Stomach (tissue), 9 donors: ENCODE data around the gene ZNF227. TPM values are rescaled to one million over a fixed set of nuclear protein-coding genes. Genes with fewer than 3 reads are reported as not detected.

Source experiments
- DNase-seq, 2 donors: peaks; one replicate each; pipeline versions ENCODE4 v3.0.0 to v3.0.0-alpha.2; 2013 to 2019
- H3K27ac ChIP-seq, 5 donors: fragments of 200-600 bp in 4 of 5; sonication (generic) in 4 of 5; one replicate each; pipeline ENCODE4 v1.5.1; 2013 to 2019; ENCODE audit warnings: mild to moderate bottlenecking in 1 of 5, moderate library complexity in 1 of 5
- H3K27me3 ChIP-seq, 3 donors: fragments of 200-600 bp; sonication (generic); one replicate each; pipeline ENCODE4 v1.5.1; 2017 to 2019; ENCODE audit warnings: mixed run types in 1 of 3
- H3K36me3 ChIP-seq, 4 donors: fragments of 200-600 bp; sonication (generic); 1 replicate in 3 of 4; 2 replicates in 1 of 4; pipeline ENCODE4 v1.5.1; 2016 to 2019
- H3K4me1 ChIP-seq, 4 donors: fragments of 200-600 bp; sonication (generic); one replicate each; pipeline ENCODE4 v1.5.1; 2016 to 2019
- H3K4me3 ChIP-seq, 4 donors: fragments of 200-600 bp; sonication (generic) in 3 of 4; one replicate each; pipeline ENCODE4 v1.5.1; 2016 to 2019; ENCODE audit warnings: mild to moderate bottlenecking in 1 of 4
- H3K9me3 ChIP-seq, 4 donors: fragments of 200-600 bp; sonication (generic); one replicate each; pipeline ENCODE4 v1.5.1; 2016 to 2019
- EP300 ChIP-seq: sonication (generic); formaldehyde crosslinking; IDR thresholded peaks from one replicate; pipeline ENCODE4 v1.6.1; 2017; ENCODE audit warnings: antibody characterized with exemption
- POLR2A ChIP-seq, 4 donors: fragments of 450-650 bp; IDR thresholded peaks; one replicate each; pipeline ENCODE4 v1.6.1; 2016; ENCODE audit warnings: antibody characterized with exemption in 4 of 4, control low read depth in 2 of 4, mild to moderate bottlenecking in 1 of 4, moderate library complexity in 1 of 4
- POLR2AphosphoS5 ChIP-seq, 3 donors: sonication (generic); formaldehyde crosslinking; IDR thresholded peaks; one replicate each; pipeline ENCODE4 v1.6.1; 2016; ENCODE audit warnings: antibody characterized with exemption in 3 of 3
- WGBS, 5 donors: extraction: QIAGEN DNeasy Blood & Tissue Kit in 3 of 5; methylation state at CpG; one replicate each; pipeline versions ENCODE4 v1.1.5 to v1.1.7; 2013 to 2018; 5-methylcytosine and 5-hydroxymethylcytosine counted together
- intact Hi-C: fragments of 100-400 bp; cut with DNase I; formaldehyde crosslinking; loops from one replicate; pipeline ENCODE4 v1.15.1; 2023; ENCODE audit warnings: low total_unique reads
- polyA plus RNA-seq, 3 donors: library from polyadenylated mRNA; stranded (reverse); fragments of 200-250 nt; gene quantifications; one replicate each; pipeline ENCODE4 v1.2.3, GENCODE V29; 2013
- total RNA-seq, 5 donors: library from RNA; depleted of rRNA; stranded (reverse); fragments of >200 nt; gene quantifications; one replicate each; pipeline versions ENCODE4 v1.1.0 to v1.2.3, GENCODE V29; 2014 to 2016
- TF ChIP-seq, protein P1 (sequence below), 7 experiments: fragments of 450-650 bp in 4 of 7; fragments of 200-600 bp in 3 of 7; sonication (generic) in 3 of 7; IDR thresholded peaks; one replicate each; pipeline ENCODE4 v1.5.1; 2016 to 2019; ENCODE audit warnings: antibody characterized with exemption in 7 of 7, control low read depth in 2 of 7, mild to moderate bottlenecking in 1 of 7
- donor health status: healthy with polysubstance abuse.
- donor health status: Bipolar disorder and iron deficiency.
- donor health status: healthy.

Gene ZNF227
- total and polyA plus RNA-seq, 8 donors = 0.58 to 31.9 (median 5.1) TPM

DNA sequence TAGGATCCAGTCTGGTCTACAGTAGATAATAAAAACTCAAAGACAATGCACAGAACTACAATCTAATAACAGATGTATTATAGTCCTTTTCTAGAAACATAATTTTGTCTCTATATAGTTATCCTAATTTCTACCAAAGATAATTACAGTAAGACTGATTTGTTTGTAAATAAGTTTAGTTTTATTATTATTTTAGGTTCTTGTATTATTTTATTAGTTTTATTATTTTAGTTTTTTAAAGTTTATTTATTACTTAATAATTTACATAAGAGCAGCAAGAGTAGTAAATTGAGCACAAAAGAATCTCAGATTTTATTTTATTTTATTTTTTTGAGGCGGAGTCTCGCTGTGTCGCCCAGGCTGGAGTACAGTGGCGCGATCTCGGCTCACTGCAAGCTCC is 22.3 kb upstream of the ZNF227 start:
- WGBS, 5 donors = 96 to 100% (median 97%) methylated on average over 6 of the region's 6 CpGs
- H3K27me3 ChIP-seq = no peaks in the 10 kb centered on the region
- TF ChIP-seq POLR2A (IDR thresholded peaks at IDR 0.05) (no peak), EP300 (no peak), POLR2AphosphoS5 (IDR thresholded peaks at IDR 0.05) (no peak)
- TF ChIP-seq, protein P1, sequence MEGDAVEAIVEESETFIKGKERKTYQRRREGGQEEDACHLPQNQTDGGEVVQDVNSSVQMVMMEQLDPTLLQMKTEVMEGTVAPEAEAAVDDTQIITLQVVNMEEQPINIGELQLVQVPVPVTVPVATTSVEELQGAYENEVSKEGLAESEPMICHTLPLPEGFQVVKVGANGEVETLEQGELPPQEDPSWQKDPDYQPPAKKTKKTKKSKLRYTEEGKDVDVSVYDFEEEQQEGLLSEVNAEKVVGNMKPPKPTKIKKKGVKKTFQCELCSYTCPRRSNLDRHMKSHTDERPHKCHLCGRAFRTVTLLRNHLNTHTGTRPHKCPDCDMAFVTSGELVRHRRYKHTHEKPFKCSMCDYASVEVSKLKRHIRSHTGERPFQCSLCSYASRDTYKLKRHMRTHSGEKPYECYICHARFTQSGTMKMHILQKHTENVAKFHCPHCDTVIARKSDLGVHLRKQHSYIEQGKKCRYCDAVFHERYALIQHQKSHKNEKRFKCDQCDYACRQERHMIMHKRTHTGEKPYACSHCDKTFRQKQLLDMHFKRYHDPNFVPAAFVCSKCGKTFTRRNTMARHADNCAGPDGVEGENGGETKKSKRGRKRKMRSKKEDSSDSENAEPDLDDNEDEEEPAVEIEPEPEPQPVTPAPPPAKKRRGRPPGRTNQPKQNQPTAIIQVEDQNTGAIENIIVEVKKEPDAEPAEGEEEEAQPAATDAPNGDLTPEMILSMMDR (IDR thresholded peaks at IDR 0.05) = no peak
- no peak overlapping the region for H3K4me3 ChIP-seq
- H3K36me3 ChIP-seq = no peaks in the 10 kb centered on the region
- no peaks in the 10 kb centered on the region for H3K4me1 ChIP-seq
- H3K27ac ChIP-seq = no peak overlapping the region
- peaks cover 0 to 90% (median 63%) of the 10 kb centered on the region in 4 donors for H3K9me3 ChIP-seq
- DNase-seq = no peak
- intact Hi-C loops = no loop called here

DNA sequence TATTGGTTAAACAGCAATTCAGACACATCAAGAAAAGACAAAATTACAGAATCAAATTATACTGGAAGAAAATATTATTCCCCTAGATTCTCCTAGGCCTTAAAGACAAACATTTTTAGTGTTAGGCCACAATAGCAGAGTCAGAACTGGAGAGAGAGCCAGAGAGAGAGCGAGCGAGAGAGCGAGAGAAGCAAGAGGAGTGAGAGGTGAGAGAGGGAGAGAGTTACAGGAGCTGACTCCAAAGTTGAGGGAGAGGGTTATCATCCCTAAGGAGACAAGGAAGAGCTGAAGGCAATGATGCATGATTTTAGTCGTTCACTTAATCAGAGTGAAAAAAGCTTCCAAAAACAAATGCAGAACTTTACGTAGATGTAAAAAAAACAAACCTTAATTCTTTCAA is 20.2 kb upstream of the ZNF227 start:
- Histone ChIP-seq H3K9me3 (peaks cover 0 to 92% (median 63%) of the 10 kb centered on the region in 4 donors), H3K36me3 (peaks cover 0 to 12% (median 0%) of the 10 kb centered on the region in 4 donors), H3K4me1 (no peaks in the 10 kb centered on the region), H3K27ac (no peak overlapping the region), H3K4me3 (no peak overlapping the region), H3K27me3 (no peaks in the 10 kb centered on the region)
- no peak for DNase-seq
- intact Hi-C loops = no loop called here
- WGBS, 5 donors = 69 to 80% (median 75%) methylated on average over 5 of the region's 5 CpGs
- TF ChIP-seq POLR2AphosphoS5 (IDR thresholded peaks at IDR 0.05) = no peak
- no peak for TF ChIP-seq POLR2A (IDR thresholded peaks at IDR 0.05)
- TF ChIP-seq, protein P1 (IDR thresholded peaks at IDR 0.05) = no peak
- no peak for TF ChIP-seq EP300

DNA sequence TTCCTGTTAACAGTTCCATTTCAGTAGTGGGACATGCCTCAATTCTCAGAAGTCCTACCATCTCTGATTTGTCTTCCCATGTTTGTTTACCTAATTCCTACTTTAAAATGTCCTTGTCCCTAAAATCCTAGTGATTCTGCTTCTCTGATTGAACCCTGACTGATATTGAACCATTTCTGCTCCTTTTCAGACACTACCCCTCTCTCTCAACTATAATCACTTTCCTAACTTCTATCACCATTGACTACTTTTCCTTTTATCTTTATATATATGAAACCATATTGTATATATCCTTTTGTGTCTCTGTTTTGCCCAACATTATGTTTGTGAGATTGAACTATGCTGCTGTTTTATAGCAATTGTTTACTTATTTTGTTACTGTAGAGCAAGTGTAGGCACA is 15.6 kb upstream of the ZNF227 start:
- H3K9me3 ChIP-seq = peaks cover 0 to 90% (median 64%) of the 10 kb centered on the region in 4 donors
- H3K36me3 ChIP-seq = peaks cover 0 to 17% (median 0%) of the 10 kb centered on the region in 4 donors
- no peak overlapping the region for H3K27ac ChIP-seq
- no peaks in the 10 kb centered on the region for H3K27me3 ChIP-seq
- H3K4me1 ChIP-seq = no peaks in the 10 kb centered on the region
- TF ChIP-seq EP300 (no peak), POLR2A (IDR thresholded peaks at IDR 0.05) (no peak), POLR2AphosphoS5 (IDR thresholded peaks at IDR 0.05) (no peak)
- TF ChIP-seq, protein P1 (IDR thresholded peaks at IDR 0.05) = no peak
- DNase-seq = no peak
- intact Hi-C loops = no loop called here
- H3K4me3 ChIP-seq = no peak overlapping the region

DNA sequence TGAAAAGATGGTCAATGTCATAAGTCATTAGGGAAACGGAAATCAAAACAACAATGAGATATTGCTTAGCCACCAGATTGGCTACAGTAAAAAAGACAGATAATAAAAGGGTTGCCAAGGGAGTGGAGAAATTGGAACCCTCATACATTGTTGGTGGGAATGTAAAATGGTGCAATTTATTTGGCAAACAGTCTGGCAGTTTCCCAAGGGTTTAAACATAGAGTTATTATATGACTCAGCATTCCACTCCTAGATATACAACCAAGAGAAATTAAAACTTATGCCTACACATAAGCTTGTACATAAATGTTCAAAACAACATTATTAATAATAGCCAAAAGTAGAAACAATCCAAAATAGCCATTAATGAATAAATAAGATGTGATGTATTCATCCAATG is 9.9 kb upstream of the ZNF227 start:
- no peak for DNase-seq
- Histone ChIP-seq H3K27ac (no peak overlapping the region), H3K4me1 (no peaks in the 10 kb centered on the region), H3K4me3 (no peak overlapping the region), H3K27me3 (no peaks in the 10 kb centered on the region), H3K36me3 (peaks cover 0 to 5% (median 0%) of the 10 kb centered on the region in 4 donors), H3K9me3 (peaks cover 0 to 77% (median 53%) of the 10 kb centered on the region in 4 donors)
- TF ChIP-seq POLR2AphosphoS5 (IDR thresholded peaks at IDR 0.05) (no peak), EP300 (no peak), POLR2A (IDR thresholded peaks at IDR 0.05) (no peak)
- TF ChIP-seq, protein P1 (IDR thresholded peaks at IDR 0.05) = no peak
- intact Hi-C loops = no loop called here
- 74 to 93% (median 88%) methylated on average over 1 of the region's 1 CpG for whole genome bisulfite sequencing, 5 donors
